H1 (cell line): ENCODE data around the gene LEKR1. TPM values are rescaled to one million over a fixed set of nuclear protein-coding genes. Genes with fewer than 3 reads are reported as not detected.

Source experiments
- CTCF ChIA-PET: fragments of 300-600 bp; sonication (Branson Sonifier 250); formaldehyde crosslinking; loops from one replicate; lab custom pipeline; 2021; ENCODE audit not compliant: partially characterized antibody; lab: Charles Lee
- POLR2A ChIA-PET: fragments of 300-600 bp; sonication (Branson Sonifier 250); formaldehyde crosslinking; loops from one replicate; lab custom pipeline; 2021; ENCODE audit warnings: inconsistent platforms; ENCODE audit not compliant: partially characterized antibody; lab: Charles Lee
- DNase-seq, 2 experiments: peaks; one replicate each; pipeline versions ENCODE4 v3.0.0 to v3.0.0-alpha.2; 2010 to 2022; ENCODE audit warnings: low spot score in 2 of 2, low read depth in 1 of 2, mixed read lengths in 1 of 2
- FAIRE-seq: peaks from 2 replicates; lab custom pipeline; 2011; peaks lifted over from hg19 to GRCh38; lab: Jason Lieb, UNC
- H2AFZ ChIP-seq: 2 replicates; pipeline ENCODE4 v1.8.1; 2012; ENCODE audit warnings: low read length, inconsistent platforms
- H2AK5ac ChIP-seq: 2 replicates; pipeline ENCODE4 v1.6.1; 2013; ENCODE audit warnings: low read depth, low read length
- H2BK120ac ChIP-seq: replicated peaks from 2 replicates; pipeline ENCODE3; 2013; ENCODE audit warnings: low read depth, low read length, inconsistent platforms
- H2BK12ac ChIP-seq: 2 replicates; pipeline ENCODE4 v1.6.1; 2013; ENCODE audit warnings: low read depth, low read length
- H2BK15ac ChIP-seq: 2 replicates; pipeline ENCODE4 v1.6.1; 2013; ENCODE audit warnings: low read length
- H2BK20ac ChIP-seq: 2 replicates; pipeline ENCODE4 v1.6.1; 2013; ENCODE audit warnings: low read length
- H2BK5ac ChIP-seq: 2 replicates; pipeline ENCODE4 v1.6.1; 2013; ENCODE audit warnings: low read depth, low read length
- H3K14ac ChIP-seq: 2 replicates; pipeline ENCODE4 v1.6.1; 2013; ENCODE audit warnings: inconsistent platforms; ENCODE audit not compliant: insufficient read length
- H3K18ac ChIP-seq: 2 replicates; pipeline ENCODE4 v1.6.1; 2013; ENCODE audit warnings: low read length; ENCODE audit errors: extremely low read depth
- H3K23ac ChIP-seq: 2 replicates; pipeline ENCODE4 v1.6.1; 2013; ENCODE audit warnings: inconsistent platforms; ENCODE audit not compliant: insufficient read length
- H3K23me2 ChIP-seq: 2 replicates; pipeline ENCODE4 v1.6.1; 2013; ENCODE audit warnings: low read depth, low read length
- H3K27ac ChIP-seq: 2 replicates; pipeline ENCODE4 v1.6.1; 2011; ENCODE audit warnings: low read depth, low read length, inconsistent platforms
- H3K27me3 ChIP-seq, 4 experiments: replicated peaks in 1 of 4; 1 replicate in 1 of 4; 2 replicates in 3 of 4; pipeline versions ENCODE4 v1.6.1 to v1.8.1; 2011 to 2013; ENCODE audit warnings: low read length in 3 of 4, mild to moderate bottlenecking in 3 of 4, inconsistent platforms in 2 of 4, mixed read lengths in 2 of 4, moderate library complexity in 1 of 4; ENCODE audit not compliant: control insufficient read depth in 3 of 4, insufficient read depth in 3 of 4; ENCODE audit errors: extremely low read depth in 1 of 4
- H3K36me3 ChIP-seq, 4 experiments: 2 replicates each; pipeline versions ENCODE4 v1.6.1 to v1.8.1; 2011 to 2013; ENCODE audit warnings: mild to moderate bottlenecking in 4 of 4, low read length in 3 of 4, moderate library complexity in 2 of 4, control low read depth in 1 of 4, inconsistent platforms in 1 of 4; ENCODE audit not compliant: insufficient read depth in 4 of 4, control insufficient read depth in 2 of 4
- H3K4ac ChIP-seq: replicated peaks from 2 replicates; pipeline ENCODE3; 2013; ENCODE audit warnings: low read length, low read depth, mixed read lengths, inconsistent platforms; ENCODE audit not compliant: insufficient read length
- H3K4me1 ChIP-seq, 4 experiments: replicated peaks in 1 of 4; 1 replicate in 1 of 4; 2 replicates in 3 of 4; pipeline versions ENCODE4 v1.6.1 to v1.8.1; 2011 to 2013; ENCODE audit warnings: low read length in 3 of 4, inconsistent platforms in 2 of 4, mixed read lengths in 1 of 4; ENCODE audit not compliant: insufficient read depth in 4 of 4, control insufficient read depth in 3 of 4
- H3K4me2 ChIP-seq, 2 experiments: 2 replicates each; pipeline versions ENCODE4 v1.6.1 to v1.8.1; 2011 to 2013; ENCODE audit warnings: low read depth in 2 of 2, low read length in 2 of 2, control low read depth in 1 of 2, inconsistent platforms in 1 of 2, mild to moderate bottlenecking in 1 of 2; ENCODE audit not compliant: insufficient read depth in 1 of 2
- H3K4me3 ChIP-seq, 4 experiments: fragments of 200-600, 300-600 bp in 1 of 4; sonication (generic), shearing (Covaris generic), sonication (Bioruptor Twin) in 1 of 4; 2 replicates each; pipeline versions ENCODE4 v1.5.1 to v1.8.1; 2011 to 2016; ENCODE audit warnings: low read length in 4 of 4, low read depth in 3 of 4, control low read depth in 2 of 4, inconsistent platforms in 2 of 4, mild to moderate bottlenecking in 2 of 4, mixed read lengths in 1 of 4, moderate library complexity in 1 of 4; ENCODE audit not compliant: insufficient read depth in 2 of 4; ENCODE audit errors: extremely low read depth in 1 of 4
- H3K56ac ChIP-seq: replicated peaks from 2 replicates; pipeline ENCODE3; 2013; ENCODE audit warnings: low read depth, mild to moderate bottlenecking, mixed read lengths, low read length, inconsistent platforms; ENCODE audit not compliant: insufficient read length
- H3K79me1 ChIP-seq: 2 replicates; pipeline ENCODE4 v1.6.1; 2013; ENCODE audit warnings: low read depth, low read length, control low read depth
- H3K79me2 ChIP-seq, 2 experiments: 2 replicates each; pipeline versions ENCODE4 v1.6.1 to v1.8.1; 2012 to 2013; ENCODE audit warnings: low read length in 2 of 2, mild to moderate bottlenecking in 2 of 2, inconsistent platforms in 1 of 2; ENCODE audit not compliant: insufficient read depth in 2 of 2, control insufficient read depth in 1 of 2
- H3K9ac ChIP-seq, 4 experiments: replicated peaks in 1 of 4; 1 replicate in 1 of 4; 2 replicates in 3 of 4; pipeline versions ENCODE4 v1.6.1 to v1.8.1; 2011 to 2013; ENCODE audit warnings: low read depth in 3 of 4, low read length in 3 of 4, control low read depth in 2 of 4, mild to moderate bottlenecking in 2 of 4, moderate library complexity in 2 of 4, inconsistent platforms in 1 of 4; ENCODE audit errors: extremely low read depth in 1 of 4
- H3K9me3 ChIP-seq, 2 experiments: 2 replicates each; pipeline versions ENCODE4 v1.6.1 to v1.8.1; 2012 to 2013; ENCODE audit warnings: mild to moderate bottlenecking in 2 of 2, moderate library complexity in 2 of 2, control low read depth in 1 of 2, inconsistent platforms in 1 of 2, low read depth in 1 of 2, low read length in 1 of 2, mixed read lengths in 1 of 2; ENCODE audit not compliant: insufficient read depth in 2 of 2
- H4K20me1 ChIP-seq, 2 experiments: replicated peaks in 1 of 2; 2 replicates each; pipeline versions ENCODE3 to v1.8.1; 2011 to 2013; ENCODE audit warnings: inconsistent platforms in 2 of 2, low read length in 2 of 2, mild to moderate bottlenecking in 1 of 2; ENCODE audit not compliant: insufficient read depth in 2 of 2, control insufficient read depth in 1 of 2
- H4K5ac ChIP-seq: 2 replicates; pipeline ENCODE4 v1.6.1; 2013; ENCODE audit warnings: low read length, low read depth, mixed read lengths, inconsistent platforms; ENCODE audit not compliant: insufficient read length
- H4K8ac ChIP-seq: 2 replicates; pipeline ENCODE4 v1.8.0; 2013; ENCODE audit warnings: mild to moderate bottlenecking, moderate library complexity, low read length, inconsistent platforms; ENCODE audit not compliant: insufficient read depth; ENCODE audit errors: extremely low read depth
- H4K91ac ChIP-seq: replicated peaks from 2 replicates; pipeline ENCODE3; 2013; ENCODE audit warnings: low read length, mixed read lengths, inconsistent platforms; ENCODE audit not compliant: insufficient read length
- ATF3 ChIP-seq: IDR thresholded peaks from 2 replicates; pipeline ENCODE4 v1.6.1; 2011; ENCODE audit warnings: low read depth, mild to moderate bottlenecking, low read length; ENCODE audit not compliant: insufficient read depth
- FOSL1 ChIP-seq: IDR thresholded peaks from 2 replicates; pipeline ENCODE4 v1.6.1; 2011; ENCODE audit warnings: mild to moderate bottlenecking, low read depth, low read length, moderate library complexity; ENCODE audit not compliant: insufficient read depth
- GTF2F1 ChIP-seq: IDR thresholded peaks from 2 replicates; pipeline ENCODE4 v1.6.1; 2012; ENCODE audit warnings: low read depth, low read length, improper control_type of control experiment, borderline replicate concordance
- KDM4A ChIP-seq: IDR thresholded peaks from one replicate; pipeline ENCODE4 v1.7.1; 2012; ENCODE audit warnings: low read depth, mild to moderate bottlenecking, moderate library complexity, low read length, inconsistent platforms; ENCODE audit not compliant: severe bottlenecking
- RXRA ChIP-seq: IDR thresholded peaks from 2 replicates; pipeline ENCODE4 v1.6.1; 2011; ENCODE audit warnings: low read depth, mild to moderate bottlenecking, low read length, moderate library complexity; ENCODE audit not compliant: insufficient read depth
- SAP30 ChIP-seq: fragments of 300-600 bp; sonication (generic); IDR thresholded peaks from 2 replicates; pipeline ENCODE4 v1.7.1; 2012; ENCODE audit warnings: low read length, moderate library complexity, mild to moderate bottlenecking, inconsistent platforms; ENCODE audit not compliant: insufficient read depth, insufficient replicate concordance
- SRF ChIP-seq: IDR thresholded peaks from 2 replicates; pipeline ENCODE4 v1.6.1; 2011; ENCODE audit warnings: mild to moderate bottlenecking, low read depth, low read length, moderate library complexity
- SUZ12 ChIP-seq: fragments of 200-600 bp; sonication (generic); IDR thresholded peaks from 2 replicates; pipeline ENCODE4 v1.6.1; 2012; ENCODE audit warnings: mild to moderate bottlenecking, inconsistent platforms, low read length, moderate library complexity, mixed read lengths
- TCF12 ChIP-seq: IDR thresholded peaks from 2 replicates; pipeline ENCODE4 v1.6.1; 2011; ENCODE audit warnings: low read depth, mild to moderate bottlenecking, low read length
- USF2 ChIP-seq: IDR thresholded peaks from 2 replicates; pipeline ENCODE4 v1.6.1; 2011; ENCODE audit warnings: low read length, improper control_type of control experiment
- WGBS, 2 experiments: shearing (Covaris generic) in 1 of 2; methylation state at CpG; one replicate each; pipeline versions ENCODE4 v1.1.6 to v1.1.7; 2013 to 2015; ENCODE audit warnings: low lambda C conversion rate in 2 of 2, mixed read lengths in 2 of 2, inconsistent platforms in 1 of 2, low coverage in 1 of 2, missing lambda C conversion rate in 1 of 2; ENCODE audit not compliant: insufficient replicate concordance in 2 of 2, insufficient coverage in 1 of 2, insufficient read length in 1 of 2; ENCODE audit errors: extremely low coverage in 1 of 2, missing lambda C conversion rate in 1 of 2; 5-methylcytosine and 5-hydroxymethylcytosine counted together
- polyA plus RNA-seq, 7 experiments: library from polyadenylated mRNA; depleted of rRNA in 3 of 7; stranded (reverse) in 5 of 7; unstranded in 2 of 7; fragments of >200 nt in 5 of 7; fragments of 200-250 nt in 2 of 7; gene quantifications; 1 replicate in 5 of 7; 2 replicates in 1 of 7; 4 replicates in 1 of 7; pipeline versions ENCODE4 v1.2.1 to v1.2.3, GENCODE V29; 2011 to 2013; ENCODE audit warnings: missing spikeins in 2 of 7, mixed read lengths in 2 of 7
- total RNA-seq: library from RNA; stranded (reverse); fragmentation: NEBNext Ultra II Directional; extraction: Animal tissue kit (Norgen Biotek cat#: 25700); gene quantifications from 2 replicates; pipeline ENCODE4 v1.2.1, GENCODE V29; 2021

LEKR1 gene
- total and polyA plus RNA-seq, 2 of the 8 experiments (the other 6 are each of a cell fraction or from before 2014, with no cell fraction given): 0.08 TPM; not detected in 1

GRCh38 chr3:156906275-156906674, 80.1 kb downstream of the LEKR1 start:
- H2BK15ac ChIP-seq: no peak overlapping the region
- POLR2A ChIA-PET: no interaction called here
- TF ChIP-seq SRF (no peak), SAP30 (no peak), KDM4A (no peak), ATF3 (no peak), SUZ12 (no peak), RXRA (no peak), USF2 (no peak), TCF12 (no peak), GTF2F1 (no peak), FOSL1 (no peak)

More at GRCh38 chr3:156906275-156906674, 80.1 kb downstream of the LEKR1 start:
- no peaks in the 10 kb centered on the region for H3K27me3 ChIP-seq
- no peak overlapping the region for H2BK12ac ChIP-seq
- no peak for FAIRE-seq
- WGBS, 2 experiments: 97% methylated on average over 2 of the region's 2 CpGs; no CpG with 5 or more reads in 1 of the 2 experiments
- no peak overlapping the region for H3K23ac ChIP-seq
- H4K8ac ChIP-seq: no peak overlapping the region
- H2BK5ac ChIP-seq: no peak overlapping the region
- no peak overlapping the region for H4K5ac ChIP-seq
- H2AFZ ChIP-seq: no peak overlapping the region
- no peak overlapping the region for H3K4me3 ChIP-seq
- peaks cover 0 to 3% (median 1%) of the 10 kb centered on the region in 4 experiments; a peak in 3 of 7 replicates for H3K4me1 ChIP-seq
- no peaks in the 10 kb centered on the region for H4K20me1 ChIP-seq
- H3K79me1 ChIP-seq: no peaks in the 10 kb centered on the region
- no peaks in the 10 kb centered on the region for H3K9me3 ChIP-seq
- H3K36me3 ChIP-seq: no peaks in the 10 kb centered on the region
- no peak overlapping the region for H3K56ac ChIP-seq
- H2BK20ac ChIP-seq: no peak overlapping the region
- H2AK5ac ChIP-seq: no peak overlapping the region
- CTCF ChIA-PET: no interaction called here
- no peak overlapping the region for H3K9ac ChIP-seq
- no peaks in the 10 kb centered on the region for H3K23me2 ChIP-seq
- H3K79me2 ChIP-seq: no peaks in the 10 kb centered on the region
- DNase-seq: no peak
- no peak overlapping the region for H3K14ac ChIP-seq
- H4K91ac ChIP-seq: no peak overlapping the region
- no peak overlapping the region for H3K4ac ChIP-seq
- no peak overlapping the region for H3K27ac ChIP-seq
- H3K4me2 ChIP-seq: no peak overlapping the region
- H3K18ac ChIP-seq: no peak overlapping the region
- H2BK120ac ChIP-seq: no peak overlapping the region
